HG03354 (cell line): ENCODE data around the gene ATP1B1.

Experiments used
- ATAC-seq: cut with Tn5 transposase; IDR thresholded peaks from one replicate; pipeline ENCODE4 v1.9.1; 2021; ENCODE audit warnings: mild to moderate bottlenecking; ENCODE audit not compliant: unreplicated experiment, poor library complexity, severe bottlenecking

The ATP1B1 gene

GRCh38 chr1:169091480-169091941 is 15.0 kb upstream of the ATP1B1 start:
- ATAC-seq = peak; percentile 67

GRCh38 chr1:169092399-169092798 is 14.1 kb upstream of the ATP1B1 start:
- ATAC-seq = no peak

GRCh38 chr1:169094897-169095569 is 11.5 kb upstream of the ATP1B1 start:
- ATAC-seq = no peak

GRCh38 chr1:169098380-169098779 is 8.1 kb upstream of the ATP1B1 start:
- no peak for ATAC-seq

DNA sequence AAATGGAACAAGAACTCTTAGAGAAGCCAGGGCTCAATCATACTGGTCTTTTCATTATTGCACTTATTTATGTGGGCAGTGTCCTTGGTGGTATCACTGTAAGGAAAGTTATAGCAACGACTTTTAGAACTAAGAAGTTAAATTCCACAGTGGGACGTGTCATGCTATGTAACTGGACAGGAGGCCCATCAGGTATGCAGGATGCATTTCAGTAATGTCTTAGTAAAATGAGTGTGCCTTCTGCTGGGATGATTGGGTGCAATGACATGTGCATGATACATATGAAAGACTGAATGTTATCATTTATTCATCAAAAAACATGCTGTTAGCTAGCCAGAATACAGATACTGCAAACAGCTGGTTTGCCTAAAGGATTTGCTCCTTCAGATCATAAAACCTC is 6.9 kb upstream of the ATP1B1 start:
- ATAC-seq = no peak

- no peak for ATAC-seq
These were observed 6.3 kb upstream of the ATP1B1 start for GRCh38 chr1:169100208-169100607.

GRCh38 chr1:169100651-169101088 is 5.8 kb upstream of the ATP1B1 start:
- ATAC-seq = no peak

DNA sequence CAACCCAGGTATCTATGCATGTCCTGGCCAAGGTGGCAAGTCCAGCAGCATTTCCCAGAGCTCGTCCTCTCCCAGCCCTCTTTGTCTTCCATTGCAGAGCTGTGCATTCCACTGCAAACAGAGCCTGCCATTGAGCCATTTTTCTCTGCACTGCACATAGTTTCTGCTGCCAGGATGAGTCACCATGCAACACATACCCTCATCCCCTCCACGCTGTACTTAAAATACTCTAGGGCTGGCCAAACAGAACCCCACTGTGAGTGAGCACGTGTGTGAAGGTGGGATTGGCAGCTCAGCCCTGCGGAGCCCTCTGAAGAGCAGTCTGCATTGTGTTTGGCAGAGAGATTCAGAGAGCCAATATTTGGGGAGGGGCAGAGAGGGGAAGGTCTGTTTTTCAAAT is 3.9 kb upstream of the ATP1B1 start:
- no peak for ATAC-seq

DNA sequence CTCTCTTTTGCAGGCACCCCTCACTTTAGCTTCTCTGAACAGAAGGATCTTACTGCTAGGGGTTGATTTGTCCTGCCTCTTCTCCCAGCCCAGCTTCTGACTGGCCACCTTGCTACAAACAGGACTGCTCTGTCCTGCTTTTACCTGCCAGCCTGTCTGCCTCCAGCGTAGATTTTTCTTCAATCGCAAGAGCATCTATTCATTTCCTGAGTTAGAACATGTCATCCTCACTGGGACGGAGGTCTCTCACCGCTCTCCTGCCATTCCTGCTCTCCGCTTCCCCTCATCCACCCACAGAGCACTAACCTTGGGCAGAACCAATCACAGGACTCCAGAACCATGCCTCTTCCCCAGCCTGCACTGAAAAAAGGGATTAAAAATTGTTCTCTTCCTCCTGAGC is 3.5 kb upstream of the ATP1B1 start:
- no peak for ATAC-seq

GRCh38 chr1:169103480-169103893 is 3.0 kb upstream of the ATP1B1 start:
- ATAC-seq = no peak

DNA sequence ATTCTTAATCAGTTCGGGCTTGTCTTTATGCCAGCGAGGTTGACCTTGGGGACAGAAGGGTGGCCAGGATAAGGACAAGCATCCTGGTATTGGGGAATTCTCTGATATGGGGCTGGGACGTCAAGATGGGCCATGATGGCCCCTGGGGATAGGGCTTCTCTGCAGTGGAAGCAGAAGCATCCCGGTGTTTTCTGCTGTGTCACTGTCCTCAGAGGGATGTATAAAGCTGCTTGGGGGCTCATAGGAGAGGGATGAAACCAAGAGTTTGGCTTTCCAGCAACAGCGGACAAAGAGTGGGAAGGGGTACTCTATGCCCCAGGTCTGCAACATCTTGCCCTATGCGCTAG is 1.4 kb upstream of the ATP1B1 start:
- ATAC-seq = no peak

DNA sequence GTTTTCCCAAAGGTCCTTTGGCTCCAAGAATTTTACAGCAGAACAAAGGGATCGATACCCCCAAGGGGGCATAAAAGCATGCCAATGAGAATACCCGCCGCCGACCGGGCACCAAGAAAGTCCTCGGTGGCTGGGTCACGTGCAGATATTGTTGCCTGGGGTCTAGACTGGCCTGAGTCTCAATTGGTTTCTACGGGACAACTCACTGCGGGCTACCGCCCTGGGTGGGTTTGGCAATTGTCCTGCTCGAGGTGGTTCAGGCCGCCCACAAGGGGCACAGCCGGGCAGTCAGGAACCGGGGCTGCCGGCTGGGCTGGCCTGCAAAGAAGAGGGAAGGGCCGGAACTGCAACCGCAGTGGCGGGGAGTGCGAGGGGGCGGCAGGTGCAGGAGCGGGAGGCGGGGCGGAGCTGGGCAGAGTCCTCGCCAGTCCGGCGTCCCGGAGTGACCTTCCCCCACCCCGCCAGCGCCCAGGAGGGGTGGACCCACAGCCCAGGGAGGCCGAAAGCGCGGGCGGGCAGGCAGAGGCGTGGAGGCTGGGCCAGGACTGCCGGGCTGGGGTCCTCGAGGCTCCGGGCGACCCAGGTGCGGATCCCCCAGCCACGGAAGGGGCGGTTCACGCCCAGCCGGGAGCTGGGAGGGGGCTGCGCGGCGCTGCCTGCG is 926 bp upstream of the ATP1B1 start:
- peak; percentile 36 for ATAC-seq

- peak; percentile 6 for ATAC-seq
These were observed 572 bp downstream of the ATP1B1 start for GRCh38 chr1:169106921-169107602.

DNA sequence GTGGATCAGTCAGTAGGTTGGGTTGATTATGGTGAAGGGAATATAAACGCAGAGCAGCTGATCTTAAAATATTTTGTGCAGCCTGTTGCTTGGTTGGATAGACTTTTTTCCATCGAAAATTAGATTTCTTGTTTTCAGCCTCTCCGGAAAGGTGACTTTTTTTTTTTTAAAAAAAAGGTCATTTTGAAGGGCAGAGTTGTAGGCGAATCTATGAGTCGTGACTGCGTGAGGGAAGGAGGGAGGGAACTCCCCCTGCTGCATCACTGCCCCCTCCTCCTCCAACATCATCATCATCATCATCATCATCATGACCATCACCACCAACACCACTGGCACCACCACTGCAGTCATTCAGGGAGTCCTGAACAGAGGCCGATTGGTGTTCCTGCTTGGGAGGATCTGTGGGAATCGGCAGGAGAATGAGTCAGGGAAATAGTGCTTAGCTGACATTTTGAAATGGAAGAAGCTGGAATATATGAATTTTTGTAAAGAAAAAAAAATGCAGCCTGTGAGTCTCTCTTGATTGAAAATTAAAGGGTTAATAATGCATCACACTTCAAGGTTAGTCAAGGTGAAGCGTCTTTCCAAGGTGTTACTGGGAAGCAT is 1.2 kb downstream of the ATP1B1 start:
- ATAC-seq = no peak

DNA sequence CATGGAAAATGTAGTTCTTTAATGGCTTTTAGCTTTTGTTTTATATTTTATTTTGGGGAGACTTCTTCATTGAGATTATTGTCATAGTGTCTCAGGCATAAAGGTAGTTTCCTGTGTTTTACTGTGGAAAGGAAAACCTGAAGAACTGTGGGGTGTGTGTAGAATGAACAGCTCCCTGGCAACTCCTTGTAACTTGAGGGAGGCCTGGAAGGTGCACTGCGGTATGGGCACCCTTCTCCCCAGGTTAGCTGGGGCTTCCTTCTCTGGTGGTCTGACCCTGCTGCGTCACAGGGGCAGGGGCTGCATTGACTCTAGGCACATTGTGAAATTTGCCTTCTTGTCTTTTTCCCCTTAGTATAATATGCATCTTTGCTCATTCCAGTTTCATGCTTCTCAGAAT is 1.7 kb downstream of the ATP1B1 start:
- ATAC-seq = no peak

GRCh38 chr1:169108863-169109560 is 2.5 kb downstream of the ATP1B1 start:
- ATAC-seq = peak; percentile 23

DNA sequence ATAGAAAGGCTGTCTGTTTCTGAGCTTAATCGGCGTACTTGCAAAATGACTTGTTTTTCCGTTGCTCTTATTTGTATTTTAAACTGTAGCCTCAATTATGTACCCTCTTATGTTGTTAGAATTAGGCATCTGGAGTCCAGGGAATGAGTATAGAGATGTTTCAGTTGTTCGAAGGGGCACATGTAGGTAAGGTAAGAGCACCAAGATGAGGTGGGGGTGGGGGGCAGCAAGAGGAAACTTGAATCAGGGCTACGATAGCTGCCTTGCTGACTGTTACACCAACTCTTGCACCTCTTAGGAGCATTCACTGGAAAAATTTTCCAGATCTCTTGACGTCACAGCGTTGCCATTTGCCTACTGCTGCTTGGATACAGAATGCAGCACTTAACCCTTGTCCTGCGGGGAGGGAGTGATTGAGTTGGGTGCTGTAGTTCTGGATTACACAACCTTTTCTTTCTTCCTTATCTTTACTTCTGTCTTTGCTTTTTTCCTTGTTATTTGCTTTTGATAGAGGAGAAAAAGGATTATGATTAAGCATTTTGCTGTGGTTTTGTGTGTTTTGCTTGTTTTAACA is 3.2 kb downstream of the ATP1B1 start:
- no peak for ATAC-seq

- ATAC-seq = no peak
These were observed 3.7 kb downstream of the ATP1B1 start for GRCh38 chr1:169110236-169110635.

DNA sequence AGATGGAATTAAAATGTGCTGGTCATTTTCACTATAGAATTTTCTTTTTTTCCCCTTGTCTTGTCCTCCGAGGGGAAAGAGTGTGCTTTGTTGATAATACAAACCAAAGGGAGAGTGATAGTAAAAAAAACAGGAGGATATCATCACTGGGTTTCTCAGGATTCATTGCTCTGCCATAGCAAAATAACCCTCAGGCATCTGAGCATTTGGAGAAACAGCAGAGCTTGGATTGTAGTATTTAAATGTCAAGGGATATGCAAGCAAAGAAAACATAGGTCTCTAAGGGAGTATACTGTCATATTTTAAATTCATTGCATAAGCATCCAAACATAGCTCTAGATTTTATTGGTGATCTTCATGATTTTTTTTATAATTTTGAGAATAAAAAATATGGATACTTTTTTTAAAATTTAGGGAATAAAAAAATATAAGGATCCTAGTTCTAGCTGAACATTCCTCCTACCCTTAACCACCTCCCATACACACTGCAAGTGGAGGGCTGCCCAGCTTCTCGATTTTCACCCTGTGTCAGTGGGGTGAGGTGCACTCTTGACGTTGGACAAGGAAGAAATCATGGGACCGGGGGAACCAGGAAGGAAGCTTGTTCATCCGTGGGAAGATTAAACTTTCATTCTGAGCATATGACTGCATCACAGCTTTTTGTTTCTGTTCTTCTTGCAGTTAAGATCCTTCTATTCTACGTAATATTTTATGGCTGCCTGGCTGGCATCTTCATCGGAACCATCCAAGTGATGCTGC is 4.4 kb downstream of the ATP1B1 start:
- ATAC-seq = no peak
